Ishikawa (cell line): Measurements from ENCODE around the gene CHMP4B.

ENCODE experiments used
- CEBPB ChIP-seq: IDR thresholded peaks from 2 replicates; pipeline ENCODE4 v1.6.1; 2012
- EGR1 ChIP-seq: IDR thresholded peaks from 2 replicates; pipeline ENCODE4 v1.6.1; 2012
- RAD21 ChIP-seq: IDR thresholded peaks from 2 replicates; pipeline ENCODE4 v1.6.1; 2012; ENCODE audit warnings: low read depth
- YY1 ChIP-seq: IDR thresholded peaks from 2 replicates; pipeline ENCODE4 v1.6.1; 2012; ENCODE audit warnings: low read depth

DNA sequence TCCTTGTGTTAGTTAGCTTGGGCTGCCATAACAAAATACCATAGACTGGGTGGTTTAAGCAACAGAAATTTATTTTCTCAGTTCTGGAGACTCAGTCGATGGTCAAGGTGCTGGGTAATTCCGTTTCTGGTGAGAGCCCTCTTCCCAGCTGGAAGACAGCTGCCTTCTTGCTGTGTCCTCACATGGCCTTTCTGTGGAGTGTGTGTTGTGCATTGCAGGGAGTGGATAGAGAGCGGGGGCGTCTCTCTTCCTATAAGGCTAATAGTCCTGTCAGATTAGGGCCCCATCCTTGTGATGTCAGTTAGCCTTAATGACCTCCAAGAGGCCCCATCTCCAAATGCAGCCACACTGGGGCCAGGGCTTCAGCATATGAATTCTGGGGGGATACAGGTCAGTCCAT, 19.2 kb downstream of the CHMP4B start:
- TF ChIP-seq CEBPB = no peak
- no peak for TF ChIP-seq RAD21
- TF ChIP-seq YY1 = no peak
- TF ChIP-seq EGR1 = no peak
